Kidney epithelial cell (primary cell): ENCODE results near the gene KCNK5. TPM values are rescaled to one million over a fixed set of nuclear protein-coding genes. Genes with fewer than 3 reads are reported as not detected.

ENCODE experiments used
- DNase-seq: peaks from one replicate; pipeline ENCODE4 v3.0.0-alpha.2; 2010; ENCODE audit warnings: low read depth
- H3K27me3 ChIP-seq: 2 replicates; pipeline ENCODE4 v1.6.0; 2011; ENCODE audit warnings: low read length; ENCODE audit not compliant: control insufficient read depth, insufficient read depth
- H3K36me3 ChIP-seq: 2 replicates; pipeline ENCODE4 v1.5.1; 2011; ENCODE audit warnings: low read length; ENCODE audit not compliant: control insufficient read depth, insufficient read depth
- H3K4me3 ChIP-seq: 2 replicates; pipeline ENCODE4 v1.5.1; 2011; ENCODE audit warnings: low read depth, mild to moderate bottlenecking, control low read depth, low read length
- CTCF ChIP-seq: IDR thresholded peaks from 2 replicates; pipeline ENCODE4 v1.5.1; 2011; ENCODE audit warnings: mild to moderate bottlenecking, moderate library complexity, low read length, control low read depth, inconsistent platforms; ENCODE audit not compliant: insufficient read depth, poor library complexity, severe bottlenecking
- total RNA-seq: library from RNA; depleted of rRNA; stranded (reverse); fragments of >200 nt; gene quantifications from 2 replicates; pipeline ENCODE4 v1.2.3, GENCODE V29; 2015

The KCNK5 gene
- total RNA-seq, result 2.1 and 2.3 TPM in 2 replicates

- DNase-seq, result no peak
- peak; percentile 56 for TF ChIP-seq CTCF
- Histone ChIP-seq H3K27me3 (peaks cover 6% of the 10 kb centered on the region), H3K4me3 (peak within 1 kb of the TSS; percentile 38), H3K36me3 (no peaks in the 10 kb centered on the region)
Measured at GRCh38 chr6:39228992-39229767, at the start of gene KCNK5. Gene KCNK5 (minus strand): TSS chr6:39229475. CDS start chr6:39229111, 364 bp downstream.

- H3K36me3 ChIP-seq, result no peaks in the 10 kb centered on the region
- no peak overlapping the region for H3K4me3 ChIP-seq
- H3K27me3 ChIP-seq, result no peaks in the 10 kb centered on the region
- DNase-seq, result no peak
- TF ChIP-seq CTCF, result no peak
Measured at GRCh38 chr6:39276379-39276995, 47.2 kb upstream of the KCNK5 start.

- H3K4me3 ChIP-seq, result no peak overlapping the region
- no peak for TF ChIP-seq CTCF
- H3K27me3 ChIP-seq, result no peaks in the 10 kb centered on the region
- DNase-seq, result no peak
- H3K36me3 ChIP-seq, result no peaks in the 10 kb centered on the region
Measured at GRCh38 chr6:39274903-39275302, 45.6 kb upstream of the KCNK5 start.

- Histone ChIP-seq H3K27me3 (no peaks in the 10 kb centered on the region), H3K36me3 (no peaks in the 10 kb centered on the region), H3K4me3 (no peak overlapping the region)
- DNase-seq, result no peak
- TF ChIP-seq CTCF, result no peak
Measured at GRCh38 chr6:39274471-39274870, 45.2 kb upstream of the KCNK5 start.

- no peaks in the 10 kb centered on the region for H3K27me3 ChIP-seq
- DNase-seq, result peak; percentile 34
- TF ChIP-seq CTCF, result no peak
- no peaks in the 10 kb centered on the region for H3K36me3 ChIP-seq
- no peak overlapping the region for H3K4me3 ChIP-seq
Measured at GRCh38 chr6:39273406-39273821, 44.1 kb upstream of the KCNK5 start.
